Right kidney (tissue), 1 donor: Measurements from ENCODE around the gene CTAG1B.
"Not testable (repeated sequence)": the region's sequence is repeated elsewhere in the genome, so short reads cannot be mapped to it uniquely, and the experiment has no call there.

Source experiments
- DNase-seq: peaks from one replicate; pipeline ENCODE4 v3.0.0-alpha.2; 2016

The CTAG1B gene

DNA sequence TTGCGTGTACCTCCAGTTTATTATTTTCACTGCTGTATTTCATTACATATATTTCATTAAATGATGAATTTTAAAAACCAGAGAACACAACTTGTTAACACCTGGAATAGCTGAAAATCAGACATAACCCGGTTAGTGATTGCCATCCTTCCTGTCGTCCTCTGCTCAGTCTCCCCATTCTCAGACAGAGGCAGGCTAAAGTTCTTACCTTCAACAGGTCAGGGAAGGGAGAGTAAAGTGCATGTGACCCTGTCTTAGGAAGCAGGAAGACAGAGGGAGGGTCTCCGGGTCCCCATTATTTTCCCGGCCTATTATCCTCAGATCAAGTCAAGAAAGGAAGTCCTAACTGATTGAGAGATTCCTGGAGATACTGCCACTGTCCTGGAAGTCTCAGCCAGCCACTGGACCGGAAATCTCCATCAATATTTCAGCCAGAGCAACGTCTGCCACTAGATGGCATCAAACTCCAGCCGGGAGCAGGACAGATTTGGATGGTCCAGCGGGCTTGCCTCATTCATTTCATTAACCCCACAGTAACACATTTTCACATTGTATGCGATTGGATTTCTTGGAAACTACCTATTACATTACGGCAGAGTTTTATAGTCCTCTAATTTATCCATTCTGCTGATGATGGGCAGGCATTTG, 1.8 kb upstream of the CTAG1B start:
- not testable (repeated sequence) for DNase-seq

DNA sequence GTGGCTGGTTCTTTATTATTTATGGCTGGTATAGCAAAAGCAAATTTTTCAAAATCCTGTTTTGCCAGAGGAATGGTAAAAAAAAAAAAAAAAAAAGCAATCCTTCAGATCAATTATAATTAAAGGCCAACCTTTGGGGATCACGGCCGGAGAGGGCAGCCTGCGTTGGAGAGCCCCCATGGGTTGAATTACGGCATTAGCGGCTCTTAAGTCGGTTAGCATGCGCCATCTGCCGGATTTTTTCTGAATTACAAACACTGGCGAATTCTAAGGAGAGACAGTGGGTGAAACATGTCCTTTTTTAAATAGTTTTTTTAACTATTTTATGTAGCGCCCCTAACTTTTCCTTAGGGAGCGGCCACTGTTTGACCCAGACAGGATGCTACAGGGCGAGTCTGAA, 5.5 kb downstream of the CTAG1B start:
- not testable (repeated sequence) for DNase-seq

DNA sequence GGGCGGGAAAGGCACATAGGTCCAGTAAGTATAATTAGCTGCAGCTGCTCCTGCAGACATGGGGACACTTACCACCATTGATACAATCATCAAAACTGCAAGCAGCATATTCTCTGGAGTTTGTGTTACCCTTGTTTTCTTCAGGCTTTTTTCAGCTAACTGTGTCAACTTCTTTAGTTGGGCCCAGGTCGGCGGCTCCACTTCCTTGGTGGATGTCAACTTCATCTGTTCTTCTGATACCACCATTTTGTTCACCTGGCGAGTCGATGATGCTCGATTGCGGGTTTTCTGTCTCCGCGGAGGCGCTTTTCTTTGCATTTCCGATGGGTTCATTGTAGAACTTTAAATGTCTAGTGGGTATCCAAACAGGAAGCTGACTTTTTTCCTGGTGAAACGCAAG, 7.9 kb downstream of the CTAG1B start:
- DNase-seq, result not testable (repeated sequence)

DNA sequence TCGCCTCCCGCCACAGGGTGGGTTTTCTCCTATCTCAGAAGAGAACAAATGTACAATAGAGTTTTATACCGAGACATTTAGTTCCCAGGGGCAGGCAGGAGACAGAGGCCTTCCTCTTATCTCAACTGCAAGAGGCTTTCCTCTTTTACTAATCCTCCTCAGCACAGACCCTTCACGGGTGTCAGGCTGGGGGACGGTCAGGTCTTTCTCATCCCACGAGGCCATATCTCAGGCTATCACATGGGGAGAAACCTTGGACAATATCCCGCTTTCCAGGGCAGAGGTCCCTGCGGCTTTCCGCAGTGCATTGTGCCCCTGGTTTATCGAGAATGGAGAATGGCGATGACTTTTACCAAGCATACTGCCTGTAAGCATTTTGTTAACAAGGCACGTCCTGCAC, 10.3 kb downstream of the CTAG1B start:
- not testable (repeated sequence) for DNase-seq

DNA sequence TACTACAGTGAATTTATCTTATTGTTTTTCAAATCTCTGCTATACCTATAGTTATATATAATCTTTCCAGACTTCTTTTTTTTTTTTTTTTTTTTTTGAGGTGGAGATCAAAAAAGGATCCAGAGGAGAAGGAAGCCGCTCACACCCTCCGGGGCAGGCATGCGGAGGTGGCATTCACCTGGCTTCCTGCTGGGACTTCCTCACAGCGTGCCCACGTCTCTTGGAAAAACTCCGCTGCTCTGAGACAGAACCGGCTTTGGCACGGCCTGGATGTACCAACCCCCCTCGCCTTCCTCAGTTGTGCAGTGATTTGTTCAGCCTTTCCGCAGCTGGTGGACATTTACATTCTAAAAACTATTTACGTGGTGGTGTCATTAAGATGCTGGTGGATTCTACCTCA, 11.1 kb downstream of the CTAG1B start:
- not testable (repeated sequence) for DNase-seq

DNA sequence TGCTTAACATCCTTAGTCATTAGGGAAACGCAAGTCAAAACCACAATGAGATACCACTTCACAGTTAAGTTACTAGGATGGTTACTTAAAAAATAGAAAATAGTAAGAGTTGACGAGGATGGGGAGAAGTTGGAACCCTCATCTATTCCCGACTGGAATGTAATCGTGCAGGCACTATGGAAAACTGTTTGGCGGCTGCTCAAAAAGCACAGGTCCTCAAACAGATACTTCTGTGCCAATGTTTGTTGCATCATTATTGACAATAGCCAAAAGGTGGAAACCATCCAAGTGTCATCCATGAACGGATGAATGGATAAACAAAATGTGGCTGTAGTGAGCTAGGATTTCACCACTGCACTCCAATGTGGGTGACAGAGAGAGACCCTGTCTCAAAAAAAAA, 11.7 kb downstream of the CTAG1B start:
- DNase-seq, result no peak

DNA sequence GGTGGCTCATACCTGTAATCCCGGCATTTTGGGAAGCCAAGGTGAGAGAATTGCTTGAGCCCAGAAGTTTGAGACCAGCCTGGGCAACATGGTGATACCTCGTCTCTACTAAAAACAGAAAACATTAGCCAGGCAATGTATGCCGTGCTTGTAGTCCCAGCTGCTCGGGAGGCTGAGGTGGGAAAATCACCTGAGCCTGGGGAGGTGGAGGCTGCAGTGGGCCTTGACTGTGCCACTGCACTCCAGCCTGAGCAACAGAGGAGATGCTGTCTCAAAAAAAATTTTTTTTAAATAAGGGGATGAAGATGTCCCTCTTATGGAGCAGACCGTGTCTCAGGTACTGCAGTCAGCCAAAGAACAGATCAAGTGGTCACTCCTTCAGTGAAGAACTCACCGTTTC, 13.5 kb downstream of the CTAG1B start:
- DNase-seq, result no peak

DNA sequence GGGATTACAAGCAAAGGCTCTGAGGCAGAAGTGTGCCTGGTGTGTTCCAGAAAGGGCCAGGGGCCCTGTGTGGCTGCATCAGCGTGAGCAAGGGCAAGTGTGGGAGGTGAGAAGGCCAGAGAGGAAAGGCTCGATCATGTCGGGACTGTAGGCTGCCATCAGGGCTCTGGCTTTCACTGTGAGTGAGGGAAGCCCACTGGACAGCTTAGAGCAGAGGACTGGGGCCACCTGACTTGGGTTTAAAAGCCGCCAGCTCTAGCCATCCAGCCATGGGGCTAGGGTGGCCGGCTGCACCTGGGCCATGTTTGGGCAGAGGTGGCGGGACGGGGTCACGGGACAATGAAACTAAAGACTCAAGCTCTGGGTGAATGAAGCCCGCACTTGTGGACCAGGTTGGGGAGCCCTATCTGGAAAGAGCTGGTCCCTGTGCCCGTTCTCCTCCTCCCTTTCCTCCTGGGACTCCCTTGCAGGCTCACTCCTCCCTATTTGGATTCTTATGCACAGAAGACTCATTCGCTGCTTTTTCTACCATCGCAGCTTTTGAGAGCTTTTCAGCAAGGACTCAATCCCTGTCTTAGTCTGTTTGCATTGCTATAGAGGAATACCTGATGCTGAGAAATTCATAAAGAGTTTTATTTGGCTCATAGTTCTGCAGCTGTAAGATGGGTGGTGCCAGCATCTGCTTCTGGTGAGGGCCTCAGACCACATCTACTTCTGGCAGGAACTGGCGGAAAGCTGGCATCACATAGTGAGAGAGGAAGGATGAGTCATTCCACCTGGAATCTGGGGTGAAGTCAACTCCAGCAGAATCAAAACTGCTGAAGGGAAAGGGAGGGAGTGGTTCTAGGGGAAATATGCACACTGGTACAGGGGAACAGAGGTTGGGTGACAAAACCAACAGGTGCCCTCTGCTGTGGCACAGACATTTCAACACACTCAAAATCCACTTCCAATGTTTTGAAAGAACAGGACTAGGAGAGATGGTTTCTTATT, 15.3 kb downstream of the CTAG1B start:
- no peak for DNase-seq

DNA sequence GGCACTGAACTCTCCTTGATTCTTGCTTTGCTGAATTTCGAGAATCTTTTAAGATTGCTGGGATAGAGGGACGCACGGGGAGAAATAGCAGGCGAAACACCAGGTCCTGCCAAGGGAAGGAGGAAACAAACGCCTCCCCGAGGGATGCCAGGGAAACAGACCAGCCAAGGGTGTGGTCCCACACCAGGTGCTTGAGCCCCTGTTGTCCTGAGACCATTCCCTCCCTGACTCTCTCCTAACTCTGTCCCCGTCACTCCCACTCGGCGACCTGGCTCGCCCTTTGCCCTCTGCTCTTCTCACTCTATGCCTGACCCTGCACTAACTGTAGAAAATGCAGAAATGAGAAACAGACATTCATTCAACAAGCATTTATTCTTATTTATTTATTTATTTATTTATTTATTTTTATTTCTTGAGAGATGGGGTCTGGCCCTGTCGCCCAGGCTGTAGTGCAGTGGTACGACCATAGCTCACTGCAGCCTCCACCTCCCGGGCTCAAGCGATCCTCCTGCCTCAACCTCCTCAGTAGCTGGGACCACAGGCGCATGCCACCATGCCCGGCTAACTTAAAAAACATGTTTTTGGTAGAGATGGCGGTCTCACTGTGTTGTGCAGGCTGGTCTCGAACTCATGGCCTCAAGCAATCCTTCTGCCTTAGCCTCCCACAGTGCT, 16.2 kb downstream of the CTAG1B start:
- DNase-seq, result no peak

DNA sequence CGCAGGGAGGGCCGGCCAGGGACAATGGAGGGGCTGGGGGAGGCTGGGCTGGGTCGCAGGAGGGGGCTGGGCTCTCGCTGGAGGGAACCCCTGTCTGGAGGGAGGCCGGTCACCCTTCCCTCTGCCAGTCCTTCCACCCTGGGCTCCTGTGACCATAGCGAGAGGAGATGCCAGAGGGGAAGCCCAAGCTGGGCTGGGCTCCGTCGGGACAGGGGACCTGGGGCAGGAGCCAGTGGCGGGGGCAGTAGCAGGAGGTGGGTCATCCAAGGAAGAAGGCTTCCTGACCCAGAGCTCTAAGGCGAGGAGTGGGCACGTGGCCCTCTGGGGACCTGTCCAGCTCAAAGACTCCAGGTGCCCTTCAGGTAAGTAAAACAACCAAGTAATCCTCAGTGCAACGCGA, 16.9 kb downstream of the CTAG1B start:
- DNase-seq, result no peak

DNA sequence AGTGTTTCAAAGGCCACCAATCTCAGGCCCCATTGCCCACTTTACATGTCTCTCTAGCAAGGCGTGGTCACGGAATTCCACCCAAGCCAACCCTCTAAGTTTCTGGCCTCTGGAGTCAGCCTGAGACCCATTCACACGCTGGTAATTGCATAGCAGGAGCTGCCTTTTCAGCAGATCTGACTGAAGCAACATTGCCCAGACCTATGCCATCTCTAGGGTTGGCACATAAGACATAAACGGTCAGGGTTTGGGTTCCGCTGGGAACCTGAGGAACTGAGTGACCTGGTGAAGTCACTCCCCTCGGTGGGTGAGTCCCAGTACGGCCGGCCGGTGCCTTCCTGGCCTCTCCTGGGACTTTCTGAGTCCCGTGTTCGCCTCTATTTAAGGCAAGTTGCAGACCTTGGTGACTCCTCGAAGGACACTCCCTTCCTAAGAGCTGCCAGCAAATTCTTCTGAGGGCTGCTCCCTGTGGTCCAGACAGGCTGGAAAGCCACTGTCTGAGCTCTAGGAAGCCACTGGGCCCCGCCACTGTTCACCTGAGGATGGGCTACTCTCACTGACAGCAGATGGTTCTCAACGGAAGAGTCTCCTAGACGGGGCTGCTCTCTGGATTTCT, 18.2 kb downstream of the CTAG1B start:
- no peak for DNase-seq

DNA sequence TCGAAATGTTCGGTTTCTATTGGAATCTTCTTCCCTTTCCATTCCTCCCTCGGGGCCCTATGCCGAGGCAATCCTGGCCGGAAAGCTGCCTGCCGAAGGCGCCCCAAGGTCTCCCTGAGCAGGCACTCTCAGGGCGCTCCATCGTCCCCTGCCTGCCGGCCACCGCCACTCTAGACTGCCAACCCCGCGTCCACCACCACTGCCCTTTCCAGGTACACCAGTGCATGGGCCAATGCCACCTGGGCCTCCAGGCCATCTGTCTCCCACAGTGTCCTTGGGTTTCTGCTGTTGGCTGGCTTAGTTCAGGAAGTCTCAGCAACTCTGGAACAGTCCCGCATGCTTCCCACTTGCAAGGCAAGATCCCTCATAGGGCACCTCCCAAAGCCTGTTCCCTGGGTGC, 19.6 kb downstream of the CTAG1B start:
- DNase-seq, result no peak

DNA sequence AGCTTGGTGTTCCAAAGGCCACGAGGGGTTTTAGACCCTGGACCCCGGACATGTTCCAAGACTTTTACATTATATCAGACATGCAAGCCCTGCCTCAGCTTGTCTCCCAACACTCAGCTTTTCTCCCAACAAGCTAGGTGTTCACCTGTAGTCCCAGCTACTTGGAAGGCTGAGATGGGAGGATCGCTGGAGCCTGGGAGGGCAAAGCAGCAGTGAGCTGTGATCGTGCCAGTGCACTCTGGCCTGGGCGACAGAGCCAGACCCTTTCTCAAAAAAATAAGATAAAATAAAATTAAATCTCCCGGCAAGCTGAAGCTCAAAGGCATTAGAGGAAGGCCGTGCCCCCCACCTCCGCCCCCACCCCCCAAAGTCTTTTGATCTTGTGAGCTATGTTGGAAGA, 20.4 kb downstream of the CTAG1B start:
- DNase-seq, result no peak

DNA sequence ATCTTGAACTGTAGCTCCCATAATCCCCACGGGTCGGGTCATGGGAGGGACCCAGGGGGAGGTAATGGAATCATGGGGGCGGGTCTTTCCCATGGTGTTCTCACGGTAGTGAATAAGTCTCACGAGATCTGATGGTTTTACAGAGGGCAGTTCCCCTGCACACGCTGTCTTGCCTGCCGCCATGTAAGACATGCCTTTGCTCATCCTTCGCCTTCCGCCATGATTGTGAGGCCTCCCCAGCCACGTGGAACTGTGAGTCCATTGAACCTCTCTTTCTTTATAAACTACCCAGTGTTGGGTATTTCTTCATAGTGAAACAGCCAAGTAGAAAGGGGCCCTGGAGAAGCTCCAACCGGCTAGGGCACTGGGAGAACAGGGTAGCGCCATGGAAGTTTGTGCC, 21.9 kb downstream of the CTAG1B start:
- no peak for DNase-seq

DNA sequence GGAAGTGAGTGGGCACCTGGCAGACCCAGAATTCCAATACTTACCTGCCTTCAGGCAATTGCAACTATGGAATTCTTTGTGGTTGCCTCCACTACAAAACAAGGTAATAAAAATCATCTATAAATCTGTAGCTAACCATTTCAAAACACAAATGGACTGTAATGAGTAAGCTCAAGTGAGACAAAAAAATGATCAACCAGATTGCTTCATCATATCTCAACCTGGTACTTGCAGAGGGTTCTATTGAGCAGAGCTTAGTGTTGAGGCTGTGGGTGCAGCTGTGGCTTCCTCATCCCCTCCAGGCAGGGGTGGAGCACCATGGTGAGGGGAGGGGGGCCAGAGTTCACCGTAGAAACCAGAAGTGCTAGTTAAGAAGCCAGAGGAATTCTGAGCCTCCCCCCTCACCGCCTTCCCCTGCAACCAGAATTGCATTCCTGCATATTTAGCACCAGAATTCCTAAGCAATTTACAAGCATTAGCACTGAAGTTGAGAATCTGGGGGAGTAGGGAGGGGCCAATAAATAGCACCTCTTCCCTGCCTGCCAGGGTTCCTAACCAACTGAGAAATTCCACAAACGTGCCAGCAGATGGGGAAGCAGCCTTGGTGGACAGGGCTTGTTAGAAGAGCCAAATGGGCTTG, 22.7 kb downstream of the CTAG1B start:
- DNase-seq, result peak; percentile 6

DNA sequence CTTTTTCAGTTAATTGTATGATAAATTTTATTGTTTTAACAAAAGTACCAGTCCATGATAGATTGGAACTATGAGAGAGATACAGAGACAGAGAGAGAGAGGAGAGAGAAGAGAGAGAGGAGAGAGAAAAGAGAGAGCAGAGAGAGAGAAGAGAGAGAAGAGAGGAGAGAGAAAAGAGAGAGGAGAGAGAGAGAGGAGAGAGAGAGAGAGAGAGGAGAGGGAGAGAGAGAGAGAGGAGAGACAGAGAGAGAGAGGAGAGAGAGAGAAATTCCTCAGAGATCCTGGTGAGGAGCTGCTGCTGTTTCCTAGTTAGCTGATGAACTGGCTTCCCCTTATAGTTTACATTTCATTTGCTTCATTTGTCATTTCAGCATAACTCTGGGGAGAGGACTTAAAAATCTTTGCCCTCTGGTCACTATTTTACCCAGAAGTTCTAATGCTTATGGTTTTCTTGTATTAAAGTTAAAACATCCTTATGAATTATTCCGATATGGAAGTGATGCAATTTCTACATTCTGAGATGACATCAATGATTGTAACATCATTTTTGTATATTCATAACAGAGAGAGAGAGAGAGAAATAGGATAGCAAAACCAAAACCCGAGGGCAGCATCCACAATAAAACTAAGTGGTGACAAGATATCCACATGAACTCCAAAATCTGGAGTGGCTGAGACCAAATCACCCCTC, 23.4 kb downstream of the CTAG1B start:
- DNase-seq, result no peak

DNA sequence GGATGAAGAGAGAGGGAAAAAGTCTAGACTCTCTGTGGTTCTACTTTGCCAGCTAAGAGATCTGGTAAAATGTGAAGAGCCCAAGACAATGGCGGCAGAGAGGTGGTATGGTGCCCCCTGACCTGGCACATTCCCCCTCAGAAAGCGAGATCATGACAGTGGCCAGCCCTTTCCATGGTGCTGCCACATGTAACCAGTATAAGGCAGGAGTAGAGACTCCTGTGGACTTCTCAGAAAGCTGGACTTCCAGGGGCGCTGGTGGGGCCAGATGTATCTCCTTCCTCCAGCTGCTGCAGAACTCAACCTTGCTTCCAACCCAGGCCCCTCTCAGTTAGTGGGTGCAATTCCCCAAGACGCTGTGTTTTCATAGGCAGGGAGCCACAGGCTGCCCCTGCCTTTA, 24.6 kb downstream of the CTAG1B start:
- no peak for DNase-seq

DNA sequence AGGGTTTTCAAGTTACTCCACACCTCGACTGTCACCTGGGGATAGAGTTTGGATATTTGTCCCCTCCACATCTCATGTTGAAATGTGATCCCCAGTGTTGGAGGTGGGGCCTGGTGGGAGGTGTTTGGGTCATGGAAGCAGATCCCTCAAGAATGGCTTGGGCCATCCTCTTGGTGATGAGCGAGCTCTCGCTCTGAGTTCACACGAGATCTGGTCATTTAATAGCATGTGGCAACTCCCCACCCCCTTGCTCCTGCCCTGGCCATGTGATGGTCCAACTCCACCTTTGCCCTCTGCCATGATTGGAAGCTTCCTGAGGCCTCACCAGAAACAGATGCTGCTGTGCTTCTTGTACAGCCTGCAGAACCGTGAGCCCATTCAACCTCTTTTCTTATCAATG, 25.9 kb downstream of the CTAG1B start:
- no peak for DNase-seq

DNA sequence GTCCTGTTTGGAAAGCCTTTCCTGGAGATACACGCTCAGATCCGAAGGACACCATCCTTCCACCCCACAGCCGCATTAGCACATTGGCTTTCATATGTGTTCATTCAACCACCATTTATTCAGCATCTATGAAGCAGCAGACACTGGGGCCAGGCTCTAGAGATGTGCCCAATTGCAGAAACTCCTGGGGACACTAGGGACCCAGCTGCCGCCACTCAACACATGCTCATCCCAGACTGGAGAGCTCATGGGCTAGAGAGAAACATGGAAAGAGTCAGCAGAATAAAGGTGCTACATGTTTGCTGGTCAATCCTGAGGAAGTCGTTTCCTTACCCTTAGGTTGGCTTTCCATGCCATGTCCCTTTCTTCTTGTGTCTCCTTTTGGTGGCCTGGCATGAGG, 26.6 kb downstream of the CTAG1B start:
- DNase-seq, result no peak

DNA sequence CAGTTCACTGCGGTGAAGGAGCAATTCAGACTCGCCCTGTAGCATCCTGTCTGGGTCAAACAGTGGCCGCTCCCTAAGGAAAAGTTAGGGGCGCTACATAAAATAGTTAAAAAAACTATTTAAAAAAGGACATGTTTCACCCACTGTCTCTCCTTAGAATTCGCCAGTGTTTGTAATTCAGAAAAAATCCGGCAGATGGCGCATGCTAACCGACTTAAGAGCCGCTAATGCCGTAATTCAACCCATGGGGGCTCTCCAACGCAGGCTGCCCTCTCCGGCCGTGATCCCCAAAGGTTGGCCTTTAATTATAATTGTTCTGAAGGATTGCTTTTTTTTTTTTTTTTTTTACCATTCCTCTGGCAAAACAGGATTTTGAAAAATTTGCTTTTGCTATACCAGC, 28.7 kb downstream of the CTAG1B start:
- DNase-seq, result not testable (repeated sequence)

DNA sequence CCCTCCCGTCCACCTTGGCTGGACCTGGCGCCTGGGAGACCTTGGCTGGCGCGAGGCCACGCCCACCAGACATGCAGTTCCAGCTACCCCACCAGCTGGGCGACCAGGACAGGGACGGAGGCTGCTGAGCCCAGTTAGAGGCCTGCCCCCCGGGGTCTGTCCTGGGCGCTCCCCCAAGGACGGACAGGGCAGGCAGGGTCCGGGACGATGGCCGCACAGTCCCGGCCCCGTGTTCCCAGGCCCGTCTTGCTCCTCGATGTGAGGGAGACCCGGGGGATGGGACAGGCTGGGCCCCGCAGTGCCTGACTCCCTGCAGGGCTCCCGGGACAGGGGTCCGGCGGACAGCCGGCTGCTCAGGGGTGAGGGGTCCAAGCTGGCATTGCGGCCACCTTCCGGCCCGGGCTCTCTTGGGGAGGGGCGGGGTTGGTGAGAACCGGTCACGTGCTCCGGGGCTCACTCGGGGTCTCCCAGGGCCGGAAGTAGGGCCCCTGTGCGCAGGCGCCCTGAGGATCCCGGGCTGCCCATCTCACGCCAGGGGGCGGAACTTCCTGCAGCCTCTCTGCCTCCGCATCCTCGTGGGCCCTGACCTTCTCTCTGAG, 34.4 kb downstream of the CTAG1B start, which contains the start of gene CTAG1A:
Gene CTAG1A, plus strand, starts transcription at position 549 of the 599 bp plus-strand sequence. CDS start 74 bp downstream, outside the sequence.
- DNase-seq, result not testable (repeated sequence)
